DMS153 (cell line): ENCODE measurements around the gene RAX2.
"Not testable (repeated sequence)": the region's sequence is repeated elsewhere in the genome, so short reads cannot be mapped to it uniquely, and the experiment has no call there.

Experiments
- DNase-seq: peaks from one replicate; lab custom pipeline; 2025; lab: John Stamatoyannopoulos, UW

Gene RAX2

GRCh38 chr19:3760871-3761361 is 11.1 kb downstream of the RAX2 start:
- no peak for DNase-seq

DNA sequence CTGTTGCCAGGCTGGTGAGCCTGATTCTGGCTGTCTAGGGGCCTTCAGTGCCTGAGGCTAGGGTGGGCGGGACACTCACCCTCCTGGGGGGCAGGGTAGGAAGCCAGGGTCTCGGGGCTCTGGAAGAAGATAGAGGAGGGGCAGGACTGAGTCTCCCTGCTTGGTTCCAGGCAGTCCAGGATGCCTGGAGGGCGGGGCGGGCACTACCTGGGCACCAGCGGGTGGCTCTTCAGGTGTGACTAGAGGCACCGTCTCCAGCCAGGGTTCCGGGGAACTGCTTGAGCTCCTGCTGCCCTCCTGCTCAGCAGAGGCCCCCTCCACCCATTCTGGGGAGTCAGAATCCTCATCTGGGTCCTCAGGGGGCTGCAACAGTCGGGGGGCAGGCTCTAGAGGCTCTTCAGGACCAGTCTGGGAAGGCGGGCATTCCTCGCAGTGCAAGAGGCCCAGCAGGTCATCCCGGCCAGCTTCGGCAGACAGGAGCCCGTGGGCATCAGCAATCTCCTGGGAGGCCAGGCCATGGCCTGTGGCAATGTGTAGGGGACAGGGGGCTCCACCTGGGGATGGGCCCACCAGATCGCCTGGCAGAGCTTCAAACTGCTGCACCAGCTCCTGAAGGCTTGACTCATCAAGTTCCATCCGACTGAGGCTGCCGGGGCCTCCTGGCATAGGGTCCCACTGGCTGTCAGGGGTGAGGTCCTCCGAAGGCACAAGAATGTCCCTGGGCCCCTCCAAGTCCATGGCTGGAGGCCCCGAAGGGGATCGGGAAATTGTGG is 12.4 kb downstream of the RAX2 start:
- DNase-seq: no peak

GRCh38 chr19:3758297-3758696 is 13.7 kb downstream of the RAX2 start:
- DNase-seq: not testable (repeated sequence)

- not testable (repeated sequence) for DNase-seq
Observed at GRCh38 chr19:3757705-3758104, 14.3 kb downstream of the RAX2 start.

DNA sequence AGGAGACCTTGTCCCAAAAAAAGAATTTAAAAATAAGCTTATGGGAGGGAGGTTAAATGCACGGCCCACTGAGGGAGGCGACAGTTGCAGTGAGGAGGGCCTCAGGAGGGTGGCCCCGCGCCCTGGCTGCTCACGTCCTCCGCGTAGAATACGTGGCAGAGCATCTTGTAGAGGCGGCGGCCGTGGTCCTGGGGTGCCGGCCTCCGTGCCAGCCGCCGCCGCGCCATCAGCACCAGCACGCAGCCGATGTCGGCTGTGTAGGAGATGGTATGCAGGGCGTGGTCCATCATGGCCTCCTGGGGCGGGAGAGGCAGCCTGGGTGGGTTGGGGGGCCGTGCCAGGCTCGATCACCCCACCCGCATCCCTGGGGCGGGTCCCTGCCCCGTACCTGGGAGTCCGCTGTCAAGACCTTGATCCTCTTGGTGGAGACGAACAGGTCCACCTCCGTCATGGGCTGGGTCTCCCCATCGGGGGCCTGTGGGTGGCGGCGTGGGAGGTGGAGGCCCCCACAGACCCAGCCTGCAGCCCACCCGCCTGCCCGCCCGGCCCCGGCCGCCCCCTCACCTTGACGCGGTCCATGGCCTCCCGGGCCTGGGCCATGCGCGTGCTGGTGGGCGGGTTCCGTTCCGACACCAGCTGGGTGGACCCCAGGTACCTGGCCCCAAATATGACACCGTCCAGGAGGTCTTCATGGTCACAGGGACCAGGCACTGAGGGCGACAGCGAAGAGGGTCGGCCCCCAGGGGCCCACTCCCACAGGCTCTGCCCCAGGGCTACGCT is 18.2 kb downstream of the RAX2 start:
- DNase-seq: no peak

GRCh38 chr19:3752492-3752891 is 19.5 kb downstream of the RAX2 start:
- DNase-seq: no peak

- DNase-seq: no peak
Observed at GRCh38 chr19:3751236-3751635, 20.8 kb downstream of the RAX2 start.

GRCh38 chr19:3750211-3750610 is 21.8 kb downstream of the RAX2 start:
- DNase-seq: no peak

DNA sequence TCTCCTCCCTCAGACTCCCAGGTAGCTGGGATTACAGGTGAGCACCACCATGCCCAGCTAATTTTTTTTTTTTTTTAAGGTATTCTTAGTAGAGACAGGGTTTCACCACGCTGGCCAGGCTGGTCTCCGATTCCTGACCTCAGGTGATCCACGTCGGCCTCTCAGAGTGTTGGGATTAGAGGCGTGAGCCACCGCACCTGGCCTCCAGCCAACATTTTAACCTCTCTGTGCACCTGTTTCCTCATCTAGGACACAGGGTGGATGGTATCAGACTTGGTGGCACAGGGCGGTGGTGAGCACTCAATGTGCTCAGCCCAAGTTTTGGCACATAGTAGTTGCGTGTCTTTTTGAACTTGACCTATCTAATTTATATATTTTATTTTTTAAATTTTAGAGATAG is 23.1 kb downstream of the RAX2 start:
- no peak for DNase-seq

DNA sequence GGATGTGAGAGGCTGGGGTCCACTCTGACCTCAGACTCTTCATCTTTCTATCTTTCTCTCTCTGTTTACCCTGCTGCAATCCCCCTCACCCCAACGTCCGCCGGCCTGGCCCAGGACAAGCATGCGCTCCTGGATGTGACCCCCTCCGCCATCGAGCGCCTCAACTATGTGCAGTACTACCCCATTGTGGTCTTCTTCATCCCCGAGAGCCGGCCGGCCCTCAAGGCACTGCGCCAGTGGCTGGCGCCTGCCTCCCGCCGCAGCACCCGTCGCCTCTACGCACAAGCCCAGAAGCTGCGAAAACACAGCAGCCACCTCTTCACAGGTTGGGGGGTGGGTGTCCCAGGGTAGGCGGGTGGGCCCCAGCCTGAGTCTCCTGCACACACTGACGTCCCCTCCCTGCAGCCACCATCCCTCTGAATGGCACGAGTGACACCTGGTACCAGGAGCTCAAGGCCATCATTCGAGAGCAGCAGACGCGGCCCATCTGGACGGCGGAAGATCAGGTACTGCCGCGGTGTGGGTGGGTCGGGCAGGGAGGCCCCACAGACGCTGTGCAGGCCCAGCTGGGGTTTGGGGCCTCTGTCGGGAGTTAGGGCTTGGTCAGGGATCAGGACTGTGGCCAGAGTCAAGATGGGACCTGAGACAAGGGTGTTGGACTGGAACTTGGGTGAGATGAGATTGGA is 25.5 kb downstream of the RAX2 start:
- DNase-seq: no peak

GRCh38 chr19:3745363-3746045 is 26.5 kb downstream of the RAX2 start:
- DNase-seq: no peak

GRCh38 chr19:3743486-3743885 is 28.5 kb downstream of the RAX2 start:
- no peak for DNase-seq

- DNase-seq: no peak
Observed at GRCh38 chr19:3740431-3740830, 31.6 kb downstream of the RAX2 start.

DNA sequence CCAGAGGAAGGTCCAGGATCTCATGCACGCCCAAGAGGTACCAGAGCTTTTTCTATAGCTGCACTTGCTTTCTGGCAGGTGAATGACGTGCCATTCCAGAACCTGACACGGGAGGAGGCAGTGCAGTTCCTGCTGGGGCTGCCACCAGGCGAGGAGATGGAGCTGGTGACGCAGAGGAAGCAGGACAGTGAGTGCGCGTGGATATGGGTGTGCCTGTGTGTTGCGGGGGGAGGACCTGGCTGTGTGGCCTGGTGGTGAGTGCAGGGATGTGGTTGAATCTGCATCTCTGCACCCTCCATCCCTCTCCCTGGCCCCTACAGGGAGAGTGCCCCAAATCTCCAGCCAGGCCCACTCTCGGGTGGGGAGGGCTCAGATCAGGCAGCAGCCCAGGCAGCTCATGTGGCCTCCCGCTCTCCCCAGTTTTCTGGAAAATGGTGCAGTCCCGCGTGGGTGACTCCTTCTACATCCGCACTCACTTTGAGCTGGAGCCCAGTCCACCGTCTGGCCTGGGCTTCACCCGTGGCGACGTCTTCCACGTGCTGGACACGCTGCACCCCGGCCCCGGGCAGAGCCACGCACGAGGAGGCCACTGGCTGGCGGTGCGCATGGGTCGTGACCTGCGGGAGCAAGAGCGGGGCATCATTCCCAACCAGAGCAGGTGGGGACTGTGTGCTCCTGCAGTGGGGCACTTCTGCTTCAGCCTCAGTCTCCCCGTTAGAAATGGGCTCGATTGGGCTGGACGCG is 33.4 kb downstream of the RAX2 start:
- DNase-seq: no peak

DNA sequence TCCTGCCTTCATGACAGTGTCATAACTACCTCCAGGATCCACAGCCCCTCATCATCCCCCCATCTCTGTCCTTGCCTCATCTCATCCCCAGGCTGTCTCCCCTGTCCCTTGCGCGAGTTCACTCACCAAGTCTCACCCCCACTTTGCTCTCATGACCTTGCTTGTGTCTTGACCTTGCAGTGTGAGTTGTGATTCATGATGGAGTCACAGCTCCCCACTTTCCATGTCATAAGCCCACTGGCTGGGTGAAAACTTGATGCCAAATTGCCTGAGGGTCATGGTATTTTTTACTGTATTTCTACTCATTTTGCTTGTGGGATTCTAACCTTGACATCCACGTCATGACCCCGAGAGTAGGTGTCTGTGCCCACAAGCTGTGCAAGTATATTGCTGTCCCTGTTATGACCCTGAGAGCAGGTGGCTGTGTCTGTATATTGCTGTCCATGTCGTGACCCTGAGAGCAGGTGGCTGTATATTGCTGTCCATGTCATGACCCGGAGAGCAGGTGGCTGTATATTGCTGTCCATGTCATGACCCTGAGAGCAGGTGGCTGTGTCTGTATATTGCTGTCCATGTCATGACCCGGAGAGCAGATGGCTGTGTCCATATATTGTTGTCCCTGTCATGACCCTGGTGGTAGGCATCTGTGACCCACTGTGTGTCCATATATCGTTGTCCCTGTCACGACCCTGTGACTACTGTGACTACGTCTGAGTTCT is 34.4 kb downstream of the RAX2 start:
- DNase-seq: no peak

DNA sequence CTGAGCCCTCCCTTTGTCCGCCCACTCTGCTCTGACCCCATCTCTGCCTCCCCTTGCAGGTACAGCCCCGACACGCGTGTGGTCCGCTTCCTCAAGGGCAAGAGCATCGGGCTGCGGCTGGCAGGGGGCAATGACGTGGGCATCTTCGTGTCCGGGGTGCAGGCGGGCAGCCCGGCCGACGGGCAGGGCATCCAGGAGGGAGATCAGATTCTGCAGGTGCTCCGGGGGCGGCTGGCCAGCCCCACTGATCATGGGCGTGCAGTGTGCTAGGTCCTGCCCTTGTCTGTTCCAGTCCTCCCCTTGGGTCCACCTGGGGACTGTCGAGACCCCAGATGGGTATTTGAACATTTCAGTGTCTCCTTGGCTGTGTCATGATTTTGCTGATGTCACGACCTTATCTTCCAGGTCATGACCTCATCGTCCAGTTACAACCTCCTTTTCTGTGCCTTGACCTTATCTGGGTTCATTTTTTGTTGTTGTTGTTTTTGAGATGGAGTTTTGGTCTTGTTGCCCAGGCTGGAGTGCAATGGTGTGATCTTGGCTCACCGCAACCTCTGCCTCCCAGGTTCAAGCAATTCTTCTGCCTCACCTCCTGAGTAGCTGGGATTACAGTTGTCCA is 35.8 kb downstream of the RAX2 start:
- no peak for DNase-seq

- DNase-seq: no peak
Observed at GRCh38 chr19:3734310-3734600, 37.8 kb downstream of the RAX2 start.

DNA sequence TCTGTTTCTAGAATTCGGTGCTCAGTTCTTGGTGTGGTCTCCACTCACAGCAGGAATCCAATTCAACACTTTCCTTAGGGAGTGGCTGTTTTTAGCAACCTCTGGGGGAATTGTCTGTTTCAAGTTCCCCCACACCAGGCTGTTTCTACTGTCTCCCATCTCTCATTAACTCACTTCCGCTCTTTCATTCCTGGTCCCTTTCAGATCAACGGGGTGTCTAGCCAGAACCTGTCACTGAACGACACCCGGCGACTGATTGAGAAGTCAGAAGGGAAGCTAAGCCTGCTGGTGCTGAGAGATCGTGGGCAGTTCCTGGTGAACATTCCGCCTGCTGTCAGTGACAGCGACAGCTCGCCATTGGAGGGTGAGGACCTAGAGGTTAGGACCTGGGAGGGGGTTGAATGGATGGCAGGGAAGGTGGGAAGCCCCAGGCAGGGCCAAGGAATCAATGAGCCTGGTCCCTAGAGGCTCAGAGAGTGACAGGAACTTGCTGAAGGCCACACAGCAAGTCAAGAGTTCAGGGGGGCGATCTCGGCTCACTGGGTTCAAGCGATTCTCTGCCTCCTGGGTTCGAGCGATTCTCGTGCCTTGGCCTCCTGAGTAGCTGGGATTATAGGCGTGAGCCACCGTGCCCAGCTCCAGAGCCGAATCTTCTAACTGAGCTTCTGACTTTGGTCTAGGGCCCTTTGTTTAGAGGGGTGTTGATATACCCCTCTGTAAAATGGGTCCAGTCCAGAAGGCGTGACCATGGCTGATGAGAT is 38.3 kb downstream of the RAX2 start:
- DNase-seq: no peak

DNA sequence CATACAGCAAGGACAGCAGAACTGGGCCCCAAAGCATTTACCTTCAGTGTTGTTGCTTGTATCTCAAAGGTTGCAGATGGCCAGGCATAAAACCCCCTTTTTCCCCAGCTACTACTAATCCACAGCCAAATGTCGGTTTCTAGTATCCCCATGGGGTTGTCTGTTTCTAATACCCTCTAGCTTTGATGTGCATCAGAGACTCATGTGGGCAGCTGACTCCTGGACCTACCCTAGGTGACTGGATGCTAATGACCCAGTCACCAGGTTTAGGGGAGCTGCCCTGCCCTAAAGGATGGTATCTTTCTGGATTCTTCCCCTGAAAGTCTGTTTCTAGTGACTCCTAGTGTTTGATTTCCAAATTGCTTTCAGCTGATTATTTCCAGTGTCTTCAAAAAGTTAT is 39.9 kb downstream of the RAX2 start:
- no peak for DNase-seq

DNA sequence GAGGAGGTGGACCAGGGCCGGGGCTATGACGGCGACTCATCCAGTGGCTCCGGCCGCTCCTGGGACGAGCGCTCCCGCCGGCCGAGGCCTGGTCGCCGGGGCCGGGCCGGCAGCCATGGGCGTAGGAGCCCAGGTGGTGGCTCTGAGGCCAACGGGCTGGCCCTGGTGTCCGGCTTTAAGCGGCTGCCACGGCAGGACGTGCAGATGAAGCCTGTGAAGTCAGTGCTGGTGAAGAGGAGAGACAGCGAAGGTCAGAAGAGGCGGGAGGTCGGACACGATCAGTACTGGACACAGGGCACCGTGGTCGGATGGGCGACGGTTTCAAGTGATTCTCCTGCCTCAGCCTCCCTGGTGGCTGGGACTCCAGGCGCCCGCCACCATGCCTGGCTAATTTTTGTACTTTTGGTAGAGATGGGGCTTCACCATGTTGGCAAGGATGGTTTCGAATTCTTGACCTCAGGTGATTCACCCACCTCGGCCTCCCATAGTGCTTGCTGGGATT is 41.5 kb downstream of the RAX2 start:
- DNase-seq: no peak
